Hepatocyte (in vitro differentiated cells): ENCODE data around the gene ZNF391. TPM values are rescaled to one million over a fixed set of nuclear protein-coding genes. Genes with fewer than 3 reads are reported as not detected.

Source experiments
- DNase-seq: peaks from one replicate; pipeline ENCODE4 v3.0.0-alpha.2; 2016; ENCODE audit warnings: low spot score
- H2AFZ ChIP-seq: fragments of 200-600 bp; sonication (generic); 2 replicates; pipeline ENCODE4 v1.6.0; 2016; ENCODE audit warnings: antibody characterized with exemption, mild to moderate bottlenecking
- H3K27ac ChIP-seq: fragments of 200-600 bp; sonication (generic); 2 replicates; pipeline ENCODE4 v1.5.1; 2016; ENCODE audit warnings: mild to moderate bottlenecking
- H3K27me3 ChIP-seq: fragments of 200-600 bp; sonication (generic); 2 replicates; pipeline ENCODE4 v1.6.1; 2016
- H3K36me3 ChIP-seq: fragments of 200-600 bp; sonication (generic); replicated peaks from 2 replicates; pipeline ENCODE4 v1.5.1; 2016; ENCODE audit warnings: low read depth; ENCODE audit not compliant: insufficient read depth
- H3K4me1 ChIP-seq: fragments of 200-600 bp; sonication (generic); 2 replicates; pipeline ENCODE4 v1.5.1; 2016; ENCODE audit warnings: mild to moderate bottlenecking, moderate library complexity; ENCODE audit not compliant: insufficient read depth
- H3K4me2 ChIP-seq: fragments of 200-600 bp; sonication (generic); 2 replicates; pipeline ENCODE4 v1.6.0; 2016
- H3K4me3 ChIP-seq: fragments of 200-600 bp; sonication (generic); 2 replicates; pipeline ENCODE4 v1.5.1; 2016; ENCODE audit warnings: mild to moderate bottlenecking
- H3K79me2 ChIP-seq: fragments of 200-600 bp; sonication (generic); 2 replicates; pipeline ENCODE4 v1.6.0; 2017; ENCODE audit warnings: mild to moderate bottlenecking
- H3K9me2 ChIP-seq: fragments of 200-600 bp; sonication (generic); replicated peaks from 2 replicates; pipeline ENCODE4 v1.6.0; 2017; ENCODE audit warnings: mild to moderate bottlenecking; ENCODE audit not compliant: insufficient read depth
- H3K9me3 ChIP-seq: fragments of 200-600 bp; sonication (generic); 2 replicates; pipeline ENCODE4 v1.5.1; 2016; ENCODE audit warnings: low read depth, mild to moderate bottlenecking
- H4K20me1 ChIP-seq: fragments of 200-600 bp; sonication (generic); 2 replicates; pipeline ENCODE4 v1.6.0; 2016; ENCODE audit warnings: mild to moderate bottlenecking; ENCODE audit not compliant: insufficient read depth, poor library complexity, severe bottlenecking
- CTCF ChIP-seq: fragments of 200-600 bp; sonication (generic); IDR thresholded peaks from 2 replicates; pipeline ENCODE4 v1.5.1; 2016; ENCODE audit warnings: antibody characterized with exemption, mild to moderate bottlenecking; ENCODE audit not compliant: poor library complexity
- EZH2 ChIP-seq: fragments of 200-600 bp; sonication (generic); IDR thresholded peaks from 2 replicates; pipeline ENCODE4 v1.6.1; 2016; ENCODE audit warnings: antibody characterized with exemption, mild to moderate bottlenecking, borderline replicate concordance
- EZH2phosphoT487 ChIP-seq: fragments of 200-600 bp; sonication (generic); IDR thresholded peaks from one replicate; pipeline ENCODE4 v1.6.1; 2018; ENCODE audit warnings: antibody characterized with exemption, mild to moderate bottlenecking, low read depth, moderate library complexity; ENCODE audit not compliant: unreplicated experiment, severe bottlenecking
- WGBS: methylation state at CpG from one replicate; pipeline ENCODE4 v1.1.6; 2016; ENCODE audit warnings: low lambda C conversion rate; ENCODE audit errors: missing lambda C conversion rate; 5-methylcytosine and 5-hydroxymethylcytosine counted together
- polyA plus RNA-seq: library from polyadenylated mRNA; unstranded; fragments of >200 nt; fragmentation: Nextera tagmentation; extraction: Ambion mirVana; gene quantifications from 2 replicates; pipeline ENCODE4 v1.2.1, GENCODE V29; 2016
- total RNA-seq: library from RNA; depleted of rRNA; stranded (reverse); fragments of >200 nt; gene quantifications from 2 replicates; pipeline ENCODE4 v1.2.3, GENCODE V29; 2014

The ZNF391 gene
- total RNA-seq, result 4.1 and 4.3 TPM in 2 replicates
- 5.4 and 6.9 TPM in 2 replicates for polyA plus RNA-seq

- WGBS, result 1% methylated on average over 48 of the region's 49 CpGs
- Histone ChIP-seq H3K27me3 (peaks cover 8% of the 10 kb centered on the region), H3K9me3 (no peaks in the 10 kb centered on the region), H2AFZ (peak within 1 kb of the TSS; percentile 82), H4K20me1 (no peaks in the 10 kb centered on the region), H3K4me2 (peak within 1 kb of the TSS; percentile 74), H3K4me3 (peak within 1 kb of the TSS; percentile 41), H3K79me2 (no peaks in the 10 kb centered on the region), H3K27ac (peak within 1 kb of the TSS; percentile 73), H3K4me1 (peaks cover 7% of the 10 kb centered on the region), H3K9me2 (no peaks in the 10 kb centered on the region), H3K36me3 (no peaks in the 10 kb centered on the region)
- DNase-seq, result peak; percentile 92
- TF ChIP-seq EZH2, result no peak
- no peak for TF ChIP-seq CTCF
These were observed at the start of gene ZNF391 for GRCh38 chr6:27388293-27389197. ZNF391 (plus strand) TSS chr6:27388759; CDS start chr6:27400371, 11,612 bp downstream.

- no peak overlapping the region for H3K4me3 ChIP-seq
- H3K4me2 ChIP-seq, result no peak overlapping the region
- peaks cover 17% of the 10 kb centered on the region for H3K9me3 ChIP-seq
- no peaks in the 10 kb centered on the region for H3K9me2 ChIP-seq
- DNase-seq, result no peak
- H2AFZ ChIP-seq, result no peak overlapping the region
- TF ChIP-seq EZH2phosphoT487, result no peak
- no peak for TF ChIP-seq EZH2
- no peak for TF ChIP-seq CTCF
- H3K36me3 ChIP-seq, result no peaks in the 10 kb centered on the region
- 68% methylated on average over 4 of the region's 4 CpGs for WGBS
- H3K27ac ChIP-seq, result no peak overlapping the region
- no peaks in the 10 kb centered on the region for H3K79me2 ChIP-seq
- H4K20me1 ChIP-seq, result no peaks in the 10 kb centered on the region
- H3K27me3 ChIP-seq, result no peaks in the 10 kb centered on the region
- H3K4me1 ChIP-seq, result no peaks in the 10 kb centered on the region
These were observed 35.7 kb upstream of the ZNF391 start for GRCh38 chr6:27352850-27353249.

GRCh38 chr6:27358786-27359185 lies 29.8 kb upstream of the ZNF391 start:
- no peak for DNase-seq
- Histone ChIP-seq H3K27me3 (no peaks in the 10 kb centered on the region), H4K20me1 (no peaks in the 10 kb centered on the region), H3K27ac (no peak overlapping the region), H3K4me3 (no peak overlapping the region), H3K9me3 (peaks cover 39% of the 10 kb centered on the region), H3K36me3 (no peaks in the 10 kb centered on the region), H3K79me2 (no peaks in the 10 kb centered on the region), H3K4me1 (no peaks in the 10 kb centered on the region), H3K9me2 (no peaks in the 10 kb centered on the region), H3K4me2 (no peak overlapping the region), H2AFZ (no peak overlapping the region)
- 50% methylated on average over 2 of the region's 2 CpGs for WGBS
- TF ChIP-seq EZH2phosphoT487, result no peak
- no peak for TF ChIP-seq EZH2
- TF ChIP-seq CTCF, result no peak
